Endothelial cell of umbilical vein (primary cell): ENCODE measurements around the gene RNF227. TPM values are rescaled to one million over a fixed set of nuclear protein-coding genes. Genes with fewer than 3 reads are reported as not detected.

Source experiments
- BruUV-seq: library from RNA; stranded (reverse); fragments of 400-500 nt; replicated peaks from 2 replicates; lab custom pipeline; 2021; lab: Mats Ljungman, UMichigan
- CTCF ChIA-PET: fragments of 300-600, 350-600 bp; sonication (Branson Sonifier 250); formaldehyde crosslinking; loops from one replicate; lab custom pipeline; 2021; ENCODE audit warnings: antibody characterized with exemption, inconsistent platforms; lab: Charles Lee
- POLR2A ChIA-PET: fragments of 300-600, 350-600 bp; sonication (Branson Sonifier 250); formaldehyde crosslinking; loops from one replicate; lab custom pipeline; 2021; ENCODE audit warnings: antibody characterized with exemption, inconsistent platforms; lab: Charles Lee
- DNase-seq: peaks from one replicate; pipeline ENCODE4 v3.0.0-alpha.2; 2011; ENCODE audit warnings: low read depth, low spot score
- FAIRE-seq: peaks from 2 replicates; lab custom pipeline; 2011; peaks lifted over from hg19 to GRCh38; lab: Jason Lieb, UNC
- H2AFZ ChIP-seq: 2 replicates; pipeline ENCODE4 v1.6.0; 2012; ENCODE audit warnings: low read depth, low read length, control low read depth, inconsistent platforms
- H3K27ac ChIP-seq: 2 replicates; pipeline ENCODE4 v1.5.1; 2011; ENCODE audit warnings: low read depth, mild to moderate bottlenecking, control low read depth, low read length, moderate library complexity; ENCODE audit not compliant: insufficient read depth
- H3K27me3 ChIP-seq, 2 experiments: 2 replicates each; pipeline versions ENCODE4 v1.6.0 to v1.6.1; 2011; ENCODE audit warnings: low read length in 2 of 2, mixed read lengths in 1 of 2; ENCODE audit not compliant: control insufficient read depth in 2 of 2, insufficient read depth in 2 of 2
- H3K36me3 ChIP-seq, 2 experiments: 2 replicates in 1 of 2; 3 replicates in 1 of 2; pipeline ENCODE4 v1.5.1; 2011; ENCODE audit warnings: low read length in 2 of 2, mild to moderate bottlenecking in 1 of 2, moderate library complexity in 1 of 2; ENCODE audit not compliant: control insufficient read depth in 2 of 2, insufficient read depth in 2 of 2; ENCODE audit errors: extremely low read depth in 1 of 2
- H3K4me1 ChIP-seq: 3 replicates; pipeline ENCODE4 v1.5.1; 2011; ENCODE audit warnings: mild to moderate bottlenecking, low read length; ENCODE audit not compliant: control insufficient read depth, insufficient read depth; ENCODE audit errors: extremely low read depth
- H3K4me2 ChIP-seq: 2 replicates; pipeline ENCODE4 v1.6.1; 2011; ENCODE audit warnings: low read length, control low read depth, mixed read lengths; ENCODE audit not compliant: insufficient read depth
- H3K4me3 ChIP-seq, 3 experiments: fragments of 200-600 bp in 1 of 3; sonication (generic), shearing (Covaris generic) in 1 of 3; replicated peaks in 1 of 3; 2 replicates each; pipeline ENCODE4 v1.5.1; 2011 to 2016; ENCODE audit warnings: control low read depth in 3 of 3, low read length in 3 of 3, mild to moderate bottlenecking in 2 of 3, inconsistent platforms in 1 of 3, low read depth in 1 of 3, moderate library complexity in 1 of 3; ENCODE audit not compliant: insufficient read depth in 1 of 3
- H3K79me2 ChIP-seq: 2 replicates; pipeline ENCODE4 v1.6.0; 2012; ENCODE audit warnings: low read length, inconsistent platforms; ENCODE audit not compliant: control insufficient read depth, insufficient read depth
- H3K9ac ChIP-seq: replicated peaks from 2 replicates; pipeline ENCODE3; 2011; ENCODE audit warnings: low read length, control low read depth; ENCODE audit not compliant: insufficient read depth; ENCODE audit errors: extremely low read depth
- H3K9me1 ChIP-seq: replicated peaks from 3 replicates; pipeline ENCODE4 v1.6.0; 2011; ENCODE audit warnings: mild to moderate bottlenecking, low read length; ENCODE audit not compliant: control insufficient read depth, insufficient read depth; ENCODE audit errors: extremely low read depth
- H3K9me3 ChIP-seq: replicated peaks from 2 replicates; pipeline ENCODE4 v1.5.1; 2012; ENCODE audit warnings: low read length, inconsistent platforms; ENCODE audit not compliant: control insufficient read depth, insufficient read depth
- H4K20me1 ChIP-seq: replicated peaks from 2 replicates; pipeline ENCODE3; 2011; ENCODE audit warnings: mild to moderate bottlenecking, low read length; ENCODE audit not compliant: control insufficient read depth, insufficient read depth; ENCODE audit errors: extremely low read depth
- CTCF ChIP-seq, 2 donors: IDR thresholded peaks; 1 replicate in 1 of 2; 2 replicates in 1 of 2; pipeline ENCODE4 v1.5.1; 2011; ENCODE audit warnings: low read length in 2 of 2, mild to moderate bottlenecking in 2 of 2, moderate library complexity in 2 of 2, control low read depth in 1 of 2, inconsistent platforms in 1 of 2, low read depth in 1 of 2; ENCODE audit not compliant: insufficient read depth in 1 of 2; ENCODE audit errors: extremely low read depth in 1 of 2
- EZH2 ChIP-seq: IDR thresholded peaks from 2 replicates; pipeline ENCODE4 v1.6.1; 2012; ENCODE audit warnings: borderline replicate concordance, low read depth, mild to moderate bottlenecking, moderate library complexity, low read length, inconsistent platforms; ENCODE audit not compliant: severe bottlenecking
- FOS ChIP-seq: IDR thresholded peaks from 2 replicates; pipeline ENCODE4 v1.6.1; 2011; ENCODE audit warnings: mild to moderate bottlenecking, low read length, moderate library complexity, borderline replicate concordance; ENCODE audit not compliant: insufficient read depth
- GATA2 ChIP-seq: IDR thresholded peaks from 2 replicates; pipeline ENCODE4 v1.7.0; 2011; ENCODE audit warnings: low read depth, mild to moderate bottlenecking, moderate library complexity, mixed read lengths, low read length; ENCODE audit not compliant: insufficient read length, insufficient read depth
- JUN ChIP-seq: IDR thresholded peaks from 2 replicates; pipeline ENCODE4 v1.6.1; 2011; ENCODE audit warnings: borderline replicate concordance, low read depth; ENCODE audit not compliant: insufficient read length, insufficient read depth
- MYC ChIP-seq: IDR thresholded peaks from one replicate; pipeline ENCODE4 v1.6.1; 2011; ENCODE audit warnings: mild to moderate bottlenecking, low read depth, low read length
- POLR2A ChIP-seq: IDR thresholded peaks from 2 replicates; pipeline ENCODE4 v1.6.1; 2012; ENCODE audit warnings: low read depth, mild to moderate bottlenecking, control low read depth, low read length
- POLR2AphosphoS5 ChIP-seq: IDR thresholded peaks from 2 replicates; pipeline ENCODE4 v1.6.1; 2012; ENCODE audit warnings: low read depth, mild to moderate bottlenecking, control low read depth, low read length, moderate library complexity; ENCODE audit not compliant: insufficient read depth
- dilution Hi-C: fragments of 300-500 bp; cut with MboI; formaldehyde crosslinking; loops from one replicate; pipeline ENCODE4 v1.15.0; 2019; ENCODE audit warnings: low sequenced_read_pairs; ENCODE audit not compliant: extremely low pct_ligation_motif_present
- intact Hi-C: fragments of 100-400 bp; cut with micrococcal nuclease; formaldehyde crosslinking; loops from one replicate; pipeline ENCODE4 v1.10.0; 2022
- polyA plus RNA-seq, 4 experiments: library from polyadenylated mRNA; depleted of rRNA in 3 of 4; stranded (reverse) in 3 of 4; unstranded in 1 of 4; fragments of >200 nt; gene quantifications; 2 replicates each; pipeline versions ENCODE4 v1.2.1 to v1.2.3, GENCODE V29; 2011 to 2012; ENCODE audit warnings: missing spikeins in 1 of 4
- total RNA-seq: library from RNA; stranded (reverse); gene quantifications from 2 replicates; pipeline ENCODE4 v1.2.3, GENCODE V29; 2021
- TF ChIP-seq, protein P1 (sequence below): IDR thresholded peaks from 2 replicates; pipeline ENCODE4 v1.6.1; 2011; ENCODE audit not compliant: insufficient read depth, insufficient read length

The RNF227 gene
- total and polyA plus RNA-seq, 2 donors (not counting 3 experiments of a cell fraction or from before 2014, with no cell fraction given), result 0.58 to 0.76 TPM

DNA sequence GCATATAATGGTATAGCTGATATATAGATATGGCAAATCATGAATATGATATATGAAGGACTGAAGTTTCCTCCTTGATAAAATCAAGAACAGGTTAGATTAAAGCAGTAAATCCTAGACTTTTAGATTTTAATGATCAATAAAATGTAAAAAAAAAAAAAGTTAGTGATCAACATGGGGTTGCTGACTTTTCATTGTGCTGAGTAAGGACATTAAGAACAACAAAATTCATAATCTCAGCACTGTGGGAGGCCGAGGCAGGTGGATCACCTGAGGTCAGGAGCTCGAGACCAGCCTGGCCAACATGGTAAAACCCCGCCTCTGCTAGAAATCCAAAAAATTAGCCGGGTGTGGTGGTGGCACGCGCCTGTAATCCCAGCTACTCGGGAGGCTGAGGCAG, 37.9 kb downstream of the RNF227 start:
- Histone ChIP-seq H3K4me3 (no peak overlapping the region), H3K27ac (no peak overlapping the region), H3K4me2 (no peak overlapping the region), H2AFZ (no peak overlapping the region), H3K9me3 (no peaks in the 10 kb centered on the region), H3K9ac (no peak overlapping the region), H3K79me2 (no peaks in the 10 kb centered on the region), H3K9me1 (no peaks in the 10 kb centered on the region), H3K36me3 (peaks cover 8 to 14% of the 10 kb centered on the region in 2 experiments), H3K4me1 (peaks cover 9% of the 10 kb centered on the region), H3K27me3 (no peaks in the 10 kb centered on the region), H4K20me1 (no peaks in the 10 kb centered on the region)
- no peak for DNase-seq
- ChIA-PET POLR2A (no interaction called here), CTCF (no interaction called here)
- dilution Hi-C loops, result no loop called here
- FAIRE-seq, result no peak
- intact Hi-C loops, result no loop called here
- BruUV-seq, result no TSS peak
- TF ChIP-seq CTCF (IDR thresholded peaks at IDR 0.05; ENCODE audit: extremely low read depth in 1 of 2, insufficient read depth in 1 of 2, low read depth in 1 of 2, low read length in 2 of 2), result no peak
- no peak for TF ChIP-seq GATA2
- no peak for TF ChIP-seq POLR2AphosphoS5
- TF ChIP-seq MYC, result no peak
- no peak for TF ChIP-seq EZH2
- TF ChIP-seq FOS, result no peak
- TF ChIP-seq POLR2A, result no peak
- no peak for TF ChIP-seq JUN
- TF ChIP-seq, protein P1, sequence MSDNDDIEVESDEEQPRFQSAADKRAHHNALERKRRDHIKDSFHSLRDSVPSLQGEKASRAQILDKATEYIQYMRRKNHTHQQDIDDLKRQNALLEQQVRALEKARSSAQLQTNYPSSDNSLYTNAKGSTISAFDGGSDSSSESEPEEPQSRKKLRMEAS, result no peak
